Kasumi-1 (cell line): ENCODE results near the gene CACNA2D3.

Experiments
- DNase-seq, 2 experiments: peaks; one replicate each; lab custom pipeline; 2025; lab: John Stamatoyannopoulos, UW

CACNA2D3 gene

GRCh38 chr3:54217828-54218227 lies 95.5 kb downstream of the CACNA2D3 start:
- DNase-seq = no peak

- DNase-seq = no peak
These were observed 100.0 kb downstream of the CACNA2D3 start for GRCh38 chr3:54222316-54222715.

GRCh38 chr3:54223063-54223462 lies 100.7 kb downstream of the CACNA2D3 start:
- no peak for DNase-seq

- DNase-seq = no peak
These were observed 103.6 kb downstream of the CACNA2D3 start for GRCh38 chr3:54225841-54226528.

GRCh38 chr3:54228806-54229205 lies 106.5 kb downstream of the CACNA2D3 start:
- DNase-seq = no peak

GRCh38 chr3:54232618-54233017 lies 110.3 kb downstream of the CACNA2D3 start:
- DNase-seq = no peak

GRCh38 chr3:54235998-54236397 lies 113.6 kb downstream of the CACNA2D3 start:
- no peak for DNase-seq

- DNase-seq = no peak
These were observed 114.8 kb downstream of the CACNA2D3 start for GRCh38 chr3:54237109-54237508.

- DNase-seq = no peak
These were observed 115.6 kb downstream of the CACNA2D3 start for GRCh38 chr3:54237788-54238502.

GRCh38 chr3:54240309-54240708 lies 118.0 kb downstream of the CACNA2D3 start:
- DNase-seq = no peak

GRCh38 chr3:54243056-54243931 lies 120.9 kb downstream of the CACNA2D3 start:
- no peak for DNase-seq

GRCh38 chr3:54243960-54244682 lies 121.8 kb downstream of the CACNA2D3 start:
- DNase-seq = no peak

- DNase-seq = no peak
These were observed 129.4 kb downstream of the CACNA2D3 start for GRCh38 chr3:54251705-54252104.

- DNase-seq = no peak
These were observed 134.9 kb downstream of the CACNA2D3 start for GRCh38 chr3:54257125-54257720.

GRCh38 chr3:54259636-54260035 lies 137.3 kb downstream of the CACNA2D3 start:
- DNase-seq = no peak

GRCh38 chr3:54261141-54261540 lies 138.8 kb downstream of the CACNA2D3 start:
- no peak for DNase-seq

GRCh38 chr3:54262541-54262940 lies 140.2 kb downstream of the CACNA2D3 start:
- DNase-seq = peak; percentile 63 to 69

GRCh38 chr3:54262946-54263345 lies 140.6 kb downstream of the CACNA2D3 start:
- no peak for DNase-seq

- DNase-seq = no peak
These were observed 141.7 kb downstream of the CACNA2D3 start for GRCh38 chr3:54264050-54264449.

GRCh38 chr3:54270816-54271526 lies 148.6 kb downstream of the CACNA2D3 start:
- DNase-seq = no peak

GRCh38 chr3:54273791-54274190 lies 151.4 kb downstream of the CACNA2D3 start:
- no peak for DNase-seq
